GM21381 (cell line): ENCODE data around the gene MRTFA.
"Not testable (repeated sequence)": the region's sequence is repeated elsewhere in the genome, so short reads cannot be mapped to it uniquely, and the experiment has no call there.

Experiments used
- ATAC-seq: cut with Tn5 transposase; IDR thresholded peaks from one replicate; pipeline ENCODE4 v1.9.1; 2021; ENCODE audit warnings: mild to moderate bottlenecking, moderate library complexity; ENCODE audit not compliant: unreplicated experiment

MRTFA gene

GRCh38 chr22:40598712-40599111 lies 37.8 kb downstream of the MRTFA start:
- ATAC-seq: not testable (repeated sequence)

GRCh38 chr22:40597526-40598430 lies 38.7 kb downstream of the MRTFA start:
- ATAC-seq: no peak

GRCh38 chr22:40595497-40596234 lies 40.9 kb downstream of the MRTFA start:
- no peak for ATAC-seq

GRCh38 chr22:40594924-40595323 lies 41.6 kb downstream of the MRTFA start:
- no peak for ATAC-seq

GRCh38 chr22:40594346-40594745 lies 42.2 kb downstream of the MRTFA start:
- no peak for ATAC-seq

- ATAC-seq: peak; percentile 41
Observed at GRCh38 chr22:40593460-40594273, 42.9 kb downstream of the MRTFA start.

- ATAC-seq: no peak
Observed at GRCh38 chr22:40592352-40593113, 44.0 kb downstream of the MRTFA start.

GRCh38 chr22:40588726-40589125 lies 47.8 kb downstream of the MRTFA start:
- no peak for ATAC-seq

- ATAC-seq: no peak
Observed at GRCh38 chr22:40586781-40587180, 49.7 kb downstream of the MRTFA start.

- ATAC-seq: no peak
Observed at GRCh38 chr22:40585310-40585751, 51.2 kb downstream of the MRTFA start.

- not testable (repeated sequence) for ATAC-seq
Observed at GRCh38 chr22:40584766-40585165, 51.8 kb downstream of the MRTFA start.

- no peak for ATAC-seq
Observed at GRCh38 chr22:40583053-40583741, 53.3 kb downstream of the MRTFA start.

GRCh38 chr22:40582063-40582462 lies 54.5 kb downstream of the MRTFA start:
- ATAC-seq: no peak

GRCh38 chr22:40580631-40581030 lies 55.9 kb downstream of the MRTFA start:
- no peak for ATAC-seq

- ATAC-seq: no peak
Observed at GRCh38 chr22:40578171-40578570, 58.3 kb downstream of the MRTFA start.

GRCh38 chr22:40572976-40573375 lies 63.5 kb downstream of the MRTFA start:
- ATAC-seq: no peak

GRCh38 chr22:40571887-40572286 lies 64.6 kb downstream of the MRTFA start:
- ATAC-seq: no peak

GRCh38 chr22:40567626-40568328 lies 68.7 kb downstream of the MRTFA start:
- no peak for ATAC-seq

GRCh38 chr22:40567106-40567505 lies 69.4 kb downstream of the MRTFA start:
- ATAC-seq: no peak
